ENCODE data around the gene CAMSAP2.

DNA sequence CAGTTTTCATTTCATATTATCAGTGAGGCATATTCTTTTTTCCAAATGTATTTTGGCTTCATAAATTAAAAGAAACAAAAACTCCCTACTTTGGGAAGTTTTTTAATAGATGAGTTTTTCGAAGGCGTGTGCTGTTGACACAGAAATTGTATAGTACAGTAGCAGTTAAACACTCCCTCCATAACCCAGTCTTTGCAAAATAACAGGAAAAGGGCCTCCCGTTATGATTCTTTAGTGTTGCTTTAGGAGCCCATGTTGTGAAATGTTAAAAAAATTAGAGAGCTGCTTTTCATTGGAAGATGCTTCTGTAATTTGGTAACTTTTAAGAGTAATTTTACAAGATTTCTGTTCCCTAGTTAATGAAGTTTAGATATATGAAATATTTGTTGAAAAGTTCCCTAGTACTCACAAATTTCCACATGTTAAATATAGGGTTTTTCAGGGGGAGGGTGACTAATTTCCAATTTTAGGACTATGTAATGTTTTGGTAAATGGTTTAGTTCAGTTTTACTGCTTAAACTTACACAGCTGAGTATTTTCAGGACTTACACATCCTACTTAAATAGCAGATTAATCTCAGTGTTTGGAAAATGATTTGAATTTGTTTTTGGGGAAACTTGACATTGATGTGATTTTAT lies 2.0 kb downstream of the CAMSAP2 start:
- TF ChIP-seq, protein P1, sequence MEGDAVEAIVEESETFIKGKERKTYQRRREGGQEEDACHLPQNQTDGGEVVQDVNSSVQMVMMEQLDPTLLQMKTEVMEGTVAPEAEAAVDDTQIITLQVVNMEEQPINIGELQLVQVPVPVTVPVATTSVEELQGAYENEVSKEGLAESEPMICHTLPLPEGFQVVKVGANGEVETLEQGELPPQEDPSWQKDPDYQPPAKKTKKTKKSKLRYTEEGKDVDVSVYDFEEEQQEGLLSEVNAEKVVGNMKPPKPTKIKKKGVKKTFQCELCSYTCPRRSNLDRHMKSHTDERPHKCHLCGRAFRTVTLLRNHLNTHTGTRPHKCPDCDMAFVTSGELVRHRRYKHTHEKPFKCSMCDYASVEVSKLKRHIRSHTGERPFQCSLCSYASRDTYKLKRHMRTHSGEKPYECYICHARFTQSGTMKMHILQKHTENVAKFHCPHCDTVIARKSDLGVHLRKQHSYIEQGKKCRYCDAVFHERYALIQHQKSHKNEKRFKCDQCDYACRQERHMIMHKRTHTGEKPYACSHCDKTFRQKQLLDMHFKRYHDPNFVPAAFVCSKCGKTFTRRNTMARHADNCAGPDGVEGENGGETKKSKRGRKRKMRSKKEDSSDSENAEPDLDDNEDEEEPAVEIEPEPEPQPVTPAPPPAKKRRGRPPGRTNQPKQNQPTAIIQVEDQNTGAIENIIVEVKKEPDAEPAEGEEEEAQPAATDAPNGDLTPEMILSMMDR (IDR thresholded peaks at IDR 0.05) = no peak
- no peak for TF ChIP-seq POLR2A (IDR thresholded peaks at IDR 0.05)
- TF ChIP-seq EP300 (IDR thresholded peaks at IDR 0.05; ENCODE audit: low read depth) = no peak
